M059J (cell line): ENCODE measurements around the gene PRDX2. TPM values are rescaled to one million over a fixed set of nuclear protein-coding genes. Genes with fewer than 3 reads are reported as not detected.
"Not testable (repeated sequence)": the region's sequence is repeated elsewhere in the genome, so short reads cannot be mapped to it uniquely, and the experiment has no call there.

Experiments used
- DNase-seq: peaks from one replicate; pipeline ENCODE4 v3.0.0-alpha.2; 2012; ENCODE audit warnings: low read depth
- total RNA-seq: library from RNA; depleted of rRNA; stranded (reverse); fragments of >200 nt; shearing (Covaris generic); gene quantifications from 2 replicates; pipeline ENCODE4 v1.2.3, GENCODE V29; 2014; rRNA removed

Gene PRDX2
- total RNA-seq = 178 and 300 TPM in 2 replicates

DNA sequence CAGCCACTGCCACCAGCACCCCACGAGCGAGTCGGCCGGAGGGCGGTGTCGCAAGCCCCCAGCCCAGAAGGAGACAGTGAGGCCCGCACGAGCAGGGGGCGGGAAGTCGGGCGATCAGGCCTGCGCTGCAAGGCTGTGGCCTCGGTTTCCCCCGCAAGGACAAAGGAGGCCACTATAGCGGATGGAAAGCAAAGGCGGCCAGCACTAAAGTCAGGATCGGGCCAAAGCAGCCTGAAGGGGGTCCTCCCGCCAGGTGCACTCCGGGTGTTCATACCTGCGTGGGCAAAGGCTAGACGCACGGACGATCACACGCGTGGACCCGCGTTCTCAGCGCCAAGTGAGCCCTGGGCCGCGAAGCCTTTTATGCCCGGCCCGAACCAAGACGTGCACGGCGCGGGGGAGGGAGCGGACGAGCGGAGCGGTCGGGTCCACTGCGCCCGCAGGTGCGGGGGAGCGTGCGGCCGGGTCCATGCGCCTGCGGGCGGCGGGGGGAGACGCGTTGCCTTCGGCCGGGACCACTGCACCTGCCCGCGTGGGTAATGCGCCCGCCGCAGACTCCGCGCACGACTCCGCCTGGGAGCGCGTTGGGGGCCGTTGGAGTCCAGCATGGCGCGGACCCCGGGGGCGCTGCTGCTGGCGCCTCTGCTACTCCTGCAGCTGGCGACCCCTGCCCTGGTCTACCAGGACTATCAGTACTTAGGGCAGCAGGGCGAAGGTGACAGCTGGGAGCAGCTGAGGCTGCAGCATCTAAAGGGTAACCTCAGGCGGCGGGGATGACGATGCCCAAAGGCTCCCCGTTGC, at the start of gene PRDX2, which contains the start of gene THSD8:
Gene PRDX2 (minus strand): TSS at position 335 of the 801 bp plus-strand sequence. CDS start 539 bp downstream, outside the sequence.
Gene THSD8 (plus strand): TSS at position 604 of the 801 bp plus-strand sequence. CDS start 3 bp downstream, at position 607.
- DNase-seq = peak; percentile 49

GRCh38 chr19:12847159-12848139, 45.8 kb upstream of the PRDX2 start:
- peak; percentile 79 for DNase-seq

GRCh38 chr19:12846613-12847012, 45.0 kb upstream of the PRDX2 start:
- DNase-seq = not testable (repeated sequence)

- DNase-seq = no peak
Observed at GRCh38 chr19:12843999-12844732, 42.6 kb upstream of the PRDX2 start.

DNA sequence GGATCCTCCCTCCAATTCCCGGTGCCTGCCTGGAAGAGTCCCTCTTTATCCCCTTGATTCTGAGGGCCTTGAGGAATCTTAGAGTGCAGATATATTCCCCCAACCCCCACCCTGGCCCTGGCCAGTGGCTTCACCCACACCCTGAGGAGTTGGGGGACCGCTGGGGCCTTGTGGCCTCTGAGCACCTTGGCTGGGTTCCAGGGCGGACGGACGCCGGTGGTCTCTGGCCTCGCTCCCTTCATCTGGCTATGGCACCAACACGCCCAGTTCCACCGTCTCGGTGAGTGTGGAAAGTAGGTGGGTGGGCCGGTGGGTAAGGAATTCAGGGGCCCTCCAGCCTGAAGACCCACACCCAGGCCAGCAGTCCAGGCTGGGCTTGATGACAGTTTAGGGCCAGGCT, 41.7 kb upstream of the PRDX2 start:
- no peak for DNase-seq

DNA sequence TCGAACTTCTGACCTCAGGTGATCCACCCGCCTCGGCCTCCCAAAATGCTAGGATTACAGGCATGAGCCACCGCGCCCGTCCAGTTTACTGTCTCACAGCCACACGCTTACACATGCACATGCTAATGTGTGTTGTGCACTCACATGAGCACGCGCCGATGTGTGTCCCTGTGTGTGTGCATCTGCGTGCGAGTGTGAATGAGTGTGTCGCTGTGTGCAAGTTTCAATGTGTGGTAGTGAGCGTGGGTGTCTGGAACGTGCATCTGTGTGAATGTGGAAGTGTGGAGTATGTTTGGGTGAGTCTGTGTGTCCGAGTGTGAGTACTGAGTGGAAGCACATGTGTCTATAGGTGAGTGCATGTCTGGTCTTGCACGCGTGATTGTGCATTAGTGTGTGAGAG, 40.9 kb upstream of the PRDX2 start:
- DNase-seq = no peak

GRCh38 chr19:12841094-12841493, 39.5 kb upstream of the PRDX2 start:
- no peak for DNase-seq

GRCh38 chr19:12840091-12841079, 38.8 kb upstream of the PRDX2 start:
- peak; percentile 56 for DNase-seq

GRCh38 chr19:12838886-12839756, 37.5 kb upstream of the PRDX2 start:
- DNase-seq = no peak

- DNase-seq = no peak
Observed at GRCh38 chr19:12838182-12838885, 36.7 kb upstream of the PRDX2 start, which contains the start of gene MAST1. MAST1 (plus strand) TSS chr19:12838515; CDS start chr19:12838573, 58 bp downstream.

GRCh38 chr19:12837225-12837624, 35.6 kb upstream of the PRDX2 start:
- DNase-seq = no peak

DNA sequence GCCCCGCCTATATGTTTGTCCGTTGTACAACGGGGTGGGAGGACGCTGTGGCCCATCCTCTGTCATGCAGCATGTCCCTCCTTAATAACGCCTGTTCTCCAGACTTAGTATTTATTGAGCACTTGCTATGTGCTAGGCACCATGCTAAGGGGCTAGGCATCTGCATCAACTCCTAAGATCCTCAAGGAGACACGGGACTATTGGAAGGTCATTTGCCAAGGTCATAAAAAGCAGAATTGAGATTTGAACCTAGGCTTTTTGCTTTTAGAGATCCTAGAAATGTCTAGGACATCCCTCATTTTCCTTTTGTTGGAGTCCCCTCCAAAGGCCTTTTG, 34.9 kb upstream of the PRDX2 start:
- no peak for DNase-seq

- DNase-seq = peak; percentile 35
Observed at GRCh38 chr19:12834976-12835757, 33.6 kb upstream of the PRDX2 start.

DNA sequence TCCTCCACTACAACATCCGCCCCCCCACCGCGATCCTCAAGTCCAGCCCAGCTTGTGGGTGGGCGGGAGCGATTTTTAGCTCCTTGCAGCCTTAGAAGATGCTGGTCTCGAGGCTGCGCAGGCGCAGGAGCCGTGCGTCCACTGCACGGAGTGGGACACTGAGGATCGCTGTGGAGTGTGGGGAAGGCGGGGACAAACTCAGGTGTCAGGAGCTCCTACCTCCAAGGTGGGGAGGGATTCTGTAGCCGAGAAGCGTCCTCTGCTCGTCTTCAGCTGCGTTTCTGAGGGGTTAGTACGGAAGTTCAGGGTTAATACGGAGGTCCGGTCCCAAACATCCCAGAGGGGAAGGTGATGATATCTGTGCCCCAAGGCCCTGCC, 33.0 kb upstream of the PRDX2 start, which contains the start of gene RTBDN:
Gene RTBDN (minus strand): TSS at position 14 of the 378 bp plus-strand sequence. CDS start 4,600 bp downstream, outside the sequence.
- DNase-seq = peak; percentile 23

- no peak for DNase-seq
Observed at GRCh38 chr19:12833738-12834565, 32.4 kb upstream of the PRDX2 start.

DNA sequence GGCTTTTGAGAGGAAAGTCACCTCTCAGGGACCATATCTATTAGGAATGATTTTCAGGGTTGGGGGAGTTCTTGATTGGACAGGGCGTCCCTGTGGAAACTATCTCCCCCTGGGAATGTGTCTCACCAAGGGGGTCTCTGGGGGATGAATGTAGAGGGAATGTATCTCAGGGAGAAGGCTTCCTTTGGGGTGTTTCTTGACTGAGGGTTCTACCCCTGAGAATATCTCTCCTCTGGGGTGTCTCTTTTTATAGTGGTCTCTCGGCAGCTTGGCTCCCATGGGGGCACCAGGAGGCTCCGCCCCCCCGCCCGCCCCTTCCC, 31.8 kb upstream of the PRDX2 start:
- DNase-seq = no peak

- peak; percentile 52 for DNase-seq
Observed at GRCh38 chr19:12828494-12828893, 26.9 kb upstream of the PRDX2 start.
